Natural killer cell (primary cell): Measurements from ENCODE around the gene SDS. TPM values are rescaled to one million over a fixed set of nuclear protein-coding genes. Genes with fewer than 3 reads are reported as not detected.

Source experiments
- ATAC-seq, 3 donors: fragments of 150-1000 bp in 2 of 3; fragments of 200-7000 bp in 1 of 3; cut with Tn5 transposase; 1 replicate in 1 of 3; 2 replicates in 2 of 3; pipeline ENCODE4 v1.10.0; 2021; ENCODE audit warnings: mild to moderate bottlenecking in 2 of 3, moderate library complexity in 2 of 3
- DNase-seq, 2 donors: peaks; one replicate each; pipeline versions ENCODE4 v3.0.0 to v3.0.0-alpha.2; 2013 to 2021; ENCODE audit warnings: mixed read lengths in 1 of 2
- H3K27ac ChIP-seq: one replicate; pipeline ENCODE4 v1.5.1; 2013; ENCODE audit warnings: mild to moderate bottlenecking, low read length
- H3K27me3 ChIP-seq: one replicate; pipeline ENCODE4 v1.6.1; 2013; ENCODE audit warnings: low read length; ENCODE audit not compliant: control insufficient read depth, insufficient read depth
- H3K36me3 ChIP-seq: one replicate; pipeline ENCODE4 v1.6.1; 2013; ENCODE audit warnings: low read length; ENCODE audit not compliant: control insufficient read depth, insufficient read depth
- H3K4me1 ChIP-seq: one replicate; pipeline ENCODE4 v1.6.1; 2013; ENCODE audit warnings: low read length; ENCODE audit not compliant: control insufficient read depth, insufficient read depth
- H3K4me3 ChIP-seq: one replicate; pipeline ENCODE4 v1.5.1; 2013; ENCODE audit warnings: low read length
- H3K9me3 ChIP-seq: one replicate; pipeline ENCODE4 v1.6.1; 2013; ENCODE audit warnings: low read length; ENCODE audit not compliant: control insufficient read depth, insufficient read depth
- H3K27ac Mint-ChIP-seq, 2 donors: one replicate each; pipeline ENCODE4 v1.8.0; 2022; ENCODE audit warnings: mild to moderate bottlenecking in 2 of 2, mixed read lengths in 2 of 2, moderate library complexity in 1 of 2
- H3K27me3 Mint-ChIP-seq, 2 donors: one replicate each; pipeline ENCODE4 v1.8.0; 2022; ENCODE audit warnings: low read depth in 2 of 2, mixed read lengths in 2 of 2
- H3K36me3 Mint-ChIP-seq: one replicate; pipeline ENCODE4 v1.8.0; 2022; ENCODE audit warnings: mixed read lengths
- H3K4me1 Mint-ChIP-seq, 2 donors: one replicate each; pipeline ENCODE4 v1.8.0; 2022; ENCODE audit warnings: mixed read lengths in 2 of 2
- H3K4me3 Mint-ChIP-seq: one replicate; pipeline ENCODE4 v1.8.0; 2022; ENCODE audit warnings: mild to moderate bottlenecking, moderate library complexity, mixed read lengths
- H3K9me3 Mint-ChIP-seq, 2 donors: one replicate each; pipeline ENCODE4 v1.8.0; 2022; ENCODE audit warnings: mixed read lengths in 2 of 2
- CTCF ChIP-seq: fragments of 200-600 bp; IDR thresholded peaks from one replicate; pipeline ENCODE4 v1.8.0; 2022; ENCODE audit warnings: antibody characterized with exemption
- WGBS: methylation state at CpG from one replicate; pipeline ENCODE4 v1.1.7; 2013; ENCODE audit warnings: missing lambda C conversion rate; ENCODE audit not compliant: insufficient coverage; 5-methylcytosine and 5-hydroxymethylcytosine counted together
- intact Hi-C: fragments of 100-400 bp; cut with micrococcal nuclease; formaldehyde crosslinking; loops from one replicate; pipeline ENCODE4 v1.14.2; 2022
- total RNA-seq, 4 donors: library from RNA; stranded (reverse); fragments of 120-200 nt in 1 of 4; gene quantifications; one replicate each; pipeline versions ENCODE4 v1.2.3 to v1.2.4, GENCODE V29; 2013 to 2022

Gene SDS
- total RNA-seq, 3 donors from 2014 or later (not counting 1 experiment from before 2014, with no cell fraction given) = not detected

- intact Hi-C loops = no loop called here
- H3K4me1 ChIP-seq = no peaks in the 10 kb centered on the region
- no peaks in the 10 kb centered on the region for H3K9me3 ChIP-seq
- WGBS = 92% methylated on average over 4 of the region's 7 CpGs
- Mint-ChIP-seq H3K4me3 (no peak overlapping the region), H3K4me1 (peaks cover 0 to 17% of the 10 kb centered on the region in 2 donors), H3K36me3 (no peaks in the 10 kb centered on the region), H3K27ac (no peak overlapping the region), H3K27me3 (no peaks in the 10 kb centered on the region), H3K9me3 (no peaks in the 10 kb centered on the region)
- ATAC-seq = no peak
- H3K27me3 ChIP-seq = no peaks in the 10 kb centered on the region
- no peak overlapping the region for H3K27ac ChIP-seq
- no peaks in the 10 kb centered on the region for H3K36me3 ChIP-seq
- DNase-seq = no peak
- no peak overlapping the region for H3K4me3 ChIP-seq
- no peak for TF ChIP-seq CTCF
These were observed 37.9 kb downstream of the SDS start for GRCh38 chr12:113365639-113366395.

- H3K9me3 Mint-ChIP-seq = no peaks in the 10 kb centered on the region
- no peak overlapping the region for H3K27ac Mint-ChIP-seq
- no peaks in the 10 kb centered on the region for H3K27me3 Mint-ChIP-seq
- H3K36me3 Mint-ChIP-seq = no peaks in the 10 kb centered on the region
- H3K4me1 Mint-ChIP-seq = peaks cover 7 to 23% of the 10 kb centered on the region in 2 donors
- no peaks in the 10 kb centered on the region for H3K9me3 ChIP-seq
- ATAC-seq (no peak), DNase-seq (no peak)
- peaks cover 3% of the 10 kb centered on the region for H3K4me1 ChIP-seq
- no peak for TF ChIP-seq CTCF
- 96% methylated on average over 4 of the region's 5 CpGs for WGBS
- intact Hi-C loops = no loop called here
- H3K4me3 ChIP-seq = no peak overlapping the region
- H3K4me3 Mint-ChIP-seq = no peak overlapping the region
- H3K27ac ChIP-seq = no peak overlapping the region
- H3K36me3 ChIP-seq = no peaks in the 10 kb centered on the region
- no peaks in the 10 kb centered on the region for H3K27me3 ChIP-seq
These were observed 39.0 kb downstream of the SDS start for GRCh38 chr12:113364698-113365097.

- no peaks in the 10 kb centered on the region for H3K27me3 Mint-ChIP-seq
- Histone ChIP-seq H3K36me3 (no peaks in the 10 kb centered on the region), H3K27me3 (no peaks in the 10 kb centered on the region), H3K4me1 (peaks cover 21% of the 10 kb centered on the region), H3K4me3 (no peak overlapping the region), H3K9me3 (no peaks in the 10 kb centered on the region), H3K27ac (no peak overlapping the region)
- intact Hi-C loops = no loop called here
- H3K9me3 Mint-ChIP-seq = no peaks in the 10 kb centered on the region
- no peak for ATAC-seq
- H3K36me3 Mint-ChIP-seq = no peaks in the 10 kb centered on the region
- DNase-seq = no peak
- H3K27ac Mint-ChIP-seq = peak overlapping the region; percentile 30 to 34
- WGBS = 88% methylated on average over 7 of the region's 12 CpGs
- TF ChIP-seq CTCF = no peak
- H3K4me3 Mint-ChIP-seq = peak overlapping the region; percentile 28
- peaks cover 15 to 25% of the 10 kb centered on the region in 2 donors for H3K4me1 Mint-ChIP-seq
These were observed 41.9 kb downstream of the SDS start for GRCh38 chr12:113361574-113362370.
